Activated T-cell treated with anti-CD3 and anti-CD28 coated beads, Interleukin-2, amount 50 U/mL, for 24 hours (primary cell): ENCODE results near the gene USP37.

ENCODE experiments used
- DNase-seq: peaks from one replicate; pipeline ENCODE4 v3.0.0-alpha.2; 2020
- H3K27ac Mint-ChIP-seq: 2 replicates; pipeline ENCODE4 v1.8.0; 2020; ENCODE audit warnings: mild to moderate bottlenecking, mixed read lengths
- H3K27me3 Mint-ChIP-seq: 2 replicates; pipeline ENCODE4 v1.8.0; 2020; ENCODE audit warnings: mixed read lengths
- H3K36me3 Mint-ChIP-seq: 2 replicates; pipeline ENCODE4 v1.8.0; 2020; ENCODE audit warnings: low read depth, mixed read lengths
- H3K4me1 Mint-ChIP-seq: 2 replicates; pipeline ENCODE4 v1.8.0; 2020; ENCODE audit warnings: low read depth, mixed read lengths
- H3K4me3 Mint-ChIP-seq: 2 replicates; pipeline ENCODE4 v1.8.0; 2020; ENCODE audit warnings: mild to moderate bottlenecking, moderate library complexity, mixed read lengths
- H3K9me3 Mint-ChIP-seq: 2 replicates; pipeline ENCODE4 v1.8.0; 2020; ENCODE audit warnings: mixed read lengths

The USP37 gene

GRCh38 chr2:218435003-218435982 lies 132.9 kb downstream of the USP37 start:
- H3K36me3 Mint-ChIP-seq, result no peaks in the 10 kb centered on the region
- no peaks in the 10 kb centered on the region for H3K27me3 Mint-ChIP-seq
- no peak overlapping the region for H3K4me3 Mint-ChIP-seq
- no peaks in the 10 kb centered on the region for H3K4me1 Mint-ChIP-seq
- peak; percentile 22 for DNase-seq
- H3K27ac Mint-ChIP-seq, result no peak overlapping the region
- H3K9me3 Mint-ChIP-seq, result no peaks in the 10 kb centered on the region

GRCh38 chr2:218434456-218434855 lies 133.7 kb downstream of the USP37 start:
- peak; percentile 8 for DNase-seq
- H3K4me3 Mint-ChIP-seq, result no peak overlapping the region

GRCh38 chr2:218432676-218433365 lies 135.3 kb downstream of the USP37 start:
- no peaks in the 10 kb centered on the region for H3K4me1 Mint-ChIP-seq
- H3K9me3 Mint-ChIP-seq, result no peaks in the 10 kb centered on the region
- no peak overlapping the region for H3K4me3 Mint-ChIP-seq

More at GRCh38 chr2:218434456-218434855, 133.7 kb downstream of the USP37 start:
- Mint-ChIP-seq H3K4me1 (no peaks in the 10 kb centered on the region), H3K27me3 (no peaks in the 10 kb centered on the region), H3K36me3 (no peaks in the 10 kb centered on the region), H3K27ac (no peak overlapping the region), H3K9me3 (no peaks in the 10 kb centered on the region)

GRCh38 chr2:218431878-218432277 lies 136.3 kb downstream of the USP37 start:
- Mint-ChIP-seq H3K9me3 (no peaks in the 10 kb centered on the region), H3K27ac (no peak overlapping the region)
- no peak for DNase-seq

More at GRCh38 chr2:218432676-218433365, 135.3 kb downstream of the USP37 start:
- no peaks in the 10 kb centered on the region for H3K36me3 Mint-ChIP-seq
- peak; percentile 7 for DNase-seq
- no peak overlapping the region for H3K27ac Mint-ChIP-seq
- H3K27me3 Mint-ChIP-seq, result no peaks in the 10 kb centered on the region

GRCh38 chr2:218430721-218431120 lies 137.4 kb downstream of the USP37 start:
- Mint-ChIP-seq H3K27me3 (no peaks in the 10 kb centered on the region), H3K9me3 (no peaks in the 10 kb centered on the region), H3K36me3 (no peaks in the 10 kb centered on the region), H3K27ac (no peak overlapping the region), H3K4me1 (no peaks in the 10 kb centered on the region), H3K4me3 (no peak overlapping the region)
- no peak for DNase-seq

More at GRCh38 chr2:218431878-218432277, 136.3 kb downstream of the USP37 start:
- H3K4me3 Mint-ChIP-seq, result no peak overlapping the region
- H3K27me3 Mint-ChIP-seq, result no peaks in the 10 kb centered on the region
- H3K4me1 Mint-ChIP-seq, result no peaks in the 10 kb centered on the region
- H3K36me3 Mint-ChIP-seq, result no peaks in the 10 kb centered on the region

GRCh38 chr2:218429911-218430692 lies 138.0 kb downstream of the USP37 start:
- H3K27ac Mint-ChIP-seq, result no peak overlapping the region
- no peaks in the 10 kb centered on the region for H3K9me3 Mint-ChIP-seq
- no peaks in the 10 kb centered on the region for H3K27me3 Mint-ChIP-seq
- no peak overlapping the region for H3K4me3 Mint-ChIP-seq
- no peaks in the 10 kb centered on the region for H3K4me1 Mint-ChIP-seq
- DNase-seq, result no peak
- H3K36me3 Mint-ChIP-seq, result no peaks in the 10 kb centered on the region

GRCh38 chr2:218428846-218429558 lies 139.1 kb downstream of the USP37 start:
- no peaks in the 10 kb centered on the region for H3K27me3 Mint-ChIP-seq
- H3K27ac Mint-ChIP-seq, result no peak overlapping the region
- no peak overlapping the region for H3K4me3 Mint-ChIP-seq
- H3K4me1 Mint-ChIP-seq, result no peaks in the 10 kb centered on the region
- H3K9me3 Mint-ChIP-seq, result no peaks in the 10 kb centered on the region
- H3K36me3 Mint-ChIP-seq, result no peaks in the 10 kb centered on the region
- DNase-seq, result no peak

- Mint-ChIP-seq H3K4me3 (no peak overlapping the region), H3K27ac (no peak overlapping the region), H3K27me3 (no peaks in the 10 kb centered on the region), H3K9me3 (no peaks in the 10 kb centered on the region), H3K4me1 (no peaks in the 10 kb centered on the region), H3K36me3 (no peaks in the 10 kb centered on the region)
- no peak for DNase-seq
Measured at GRCh38 chr2:218427741-218428140, 140.4 kb downstream of the USP37 start.

GRCh38 chr2:218425531-218425930 lies 142.6 kb downstream of the USP37 start:
- Mint-ChIP-seq H3K36me3 (no peaks in the 10 kb centered on the region), H3K27me3 (no peaks in the 10 kb centered on the region), H3K4me1 (no peaks in the 10 kb centered on the region), H3K27ac (no peak overlapping the region), H3K4me3 (no peak overlapping the region), H3K9me3 (no peaks in the 10 kb centered on the region)
- DNase-seq, result no peak

- DNase-seq, result no peak
- Mint-ChIP-seq H3K27me3 (no peaks in the 10 kb centered on the region), H3K9me3 (no peaks in the 10 kb centered on the region), H3K27ac (no peak overlapping the region), H3K4me1 (no peaks in the 10 kb centered on the region), H3K4me3 (no peak overlapping the region), H3K36me3 (no peaks in the 10 kb centered on the region)
Measured at GRCh38 chr2:218423584-218423983, 144.6 kb downstream of the USP37 start.

- H3K36me3 Mint-ChIP-seq, result no peaks in the 10 kb centered on the region
- no peaks in the 10 kb centered on the region for H3K4me1 Mint-ChIP-seq
- no peak overlapping the region for H3K27ac Mint-ChIP-seq
Measured at GRCh38 chr2:218422403-218423086, 145.6 kb downstream of the USP37 start.

GRCh38 chr2:218421027-218421426 lies 147.1 kb downstream of the USP37 start:
- no peak for DNase-seq
- Mint-ChIP-seq H3K27ac (no peak overlapping the region), H3K4me1 (no peaks in the 10 kb centered on the region), H3K36me3 (no peaks in the 10 kb centered on the region), H3K4me3 (no peak overlapping the region), H3K27me3 (no peaks in the 10 kb centered on the region), H3K9me3 (no peaks in the 10 kb centered on the region)

More at GRCh38 chr2:218422403-218423086, 145.6 kb downstream of the USP37 start:
- no peak for DNase-seq
- no peak overlapping the region for H3K4me3 Mint-ChIP-seq
- no peaks in the 10 kb centered on the region for H3K27me3 Mint-ChIP-seq
- no peaks in the 10 kb centered on the region for H3K9me3 Mint-ChIP-seq

- Mint-ChIP-seq H3K4me3 (no peak overlapping the region), H3K36me3 (no peaks in the 10 kb centered on the region), H3K27me3 (no peaks in the 10 kb centered on the region), H3K27ac (no peak overlapping the region), H3K9me3 (no peaks in the 10 kb centered on the region), H3K4me1 (no peaks in the 10 kb centered on the region)
- no peak for DNase-seq
Measured at GRCh38 chr2:218419630-218420216, 148.4 kb downstream of the USP37 start.
